Cardiac muscle cell (in vitro differentiated cells and primary cell): ENCODE measurements around the gene CNTNAP2. TPM values are rescaled to one million over a fixed set of nuclear protein-coding genes. Genes with fewer than 3 reads are reported as not detected.

Source experiments
- DNase-seq, 2 donors: peaks; one replicate each; pipeline versions ENCODE4 v3.0.0 to v3.0.0-alpha.2; 2010 to 2017; ENCODE audit warnings: low read depth in 1 of 2, low spot score in 1 of 2
- H3K27ac ChIP-seq: fragments of 200-600 bp; sonication (generic); 2 replicates; pipeline ENCODE4 v1.5.1; 2016
- H3K27me3 ChIP-seq: fragments of 200-600 bp; sonication (generic); 2 replicates; pipeline ENCODE4 v1.6.0; 2016; ENCODE audit warnings: control low read depth
- H3K36me3 ChIP-seq: fragments of 200-600 bp; sonication (generic); 2 replicates; pipeline ENCODE4 v1.5.1; 2016; ENCODE audit warnings: control low read depth
- H3K4me1 ChIP-seq: fragments of 200-600 bp; sonication (generic); 2 replicates; pipeline ENCODE4 v1.8.1; 2017; ENCODE audit warnings: low read depth, mild to moderate bottlenecking, mixed run types
- H3K4me3 ChIP-seq: fragments of 200-600 bp; sonication (generic); 2 replicates; pipeline ENCODE4 v1.5.1; 2016; ENCODE audit warnings: mild to moderate bottlenecking
- H3K9me3 ChIP-seq: fragments of 200-600 bp; sonication (generic); 2 replicates; pipeline ENCODE4 v1.5.1; 2017; ENCODE audit warnings: low read depth, mild to moderate bottlenecking, control low read depth
- CTCF ChIP-seq: IDR thresholded peaks from 2 replicates; pipeline ENCODE4 v1.5.1; 2012; ENCODE audit warnings: low read depth, mild to moderate bottlenecking, low read length
- polyA plus RNA-seq: library from polyadenylated mRNA; unstranded; fragments of >200 nt; fragmentation: Nextera tagmentation; extraction: Ambion mirVana; gene quantifications from 2 replicates; pipeline ENCODE4 v1.2.1, GENCODE V29; 2016
- total RNA-seq: library from RNA; depleted of rRNA; stranded (reverse); fragments of >200 nt; gene quantifications from 2 replicates; pipeline ENCODE4 v1.2.3, GENCODE V29; 2016

CNTNAP2 gene
- total and polyA plus RNA-seq, 2 experiments from 2014 or later: 4.8 to 5.1 TPM

- no peak overlapping the region for H3K27ac ChIP-seq
- H3K4me3 ChIP-seq: no peak overlapping the region
- no peak for DNase-seq
These were observed 1693.7 kb downstream of the CNTNAP2 start for GRCh38 chr7:147810269-147810668.

GRCh38 chr7:147811923-147812322 is 1695.3 kb downstream of the CNTNAP2 start:
- Histone ChIP-seq H3K4me3 (no peak overlapping the region), H3K36me3 (no peaks in the 10 kb centered on the region), H3K4me1 (no peaks in the 10 kb centered on the region), H3K27me3 (no peaks in the 10 kb centered on the region), H3K9me3 (no peaks in the 10 kb centered on the region), H3K27ac (no peak overlapping the region)
- TF ChIP-seq CTCF: no peak
- no peak for DNase-seq

More at GRCh38 chr7:147810269-147810668, 1693.7 kb downstream of the CNTNAP2 start:
- no peaks in the 10 kb centered on the region for H3K36me3 ChIP-seq
- no peaks in the 10 kb centered on the region for H3K27me3 ChIP-seq
- no peaks in the 10 kb centered on the region for H3K9me3 ChIP-seq
- TF ChIP-seq CTCF: no peak
- H3K4me1 ChIP-seq: no peaks in the 10 kb centered on the region

- no peaks in the 10 kb centered on the region for H3K27me3 ChIP-seq
- no peak overlapping the region for H3K27ac ChIP-seq
- H3K4me3 ChIP-seq: no peak overlapping the region
- no peak for TF ChIP-seq CTCF
- H3K36me3 ChIP-seq: no peaks in the 10 kb centered on the region
- no peaks in the 10 kb centered on the region for H3K9me3 ChIP-seq
- no peaks in the 10 kb centered on the region for H3K4me1 ChIP-seq
- no peak for DNase-seq
These were observed 1696.7 kb downstream of the CNTNAP2 start for GRCh38 chr7:147813316-147813715.

- H3K9me3 ChIP-seq: no peaks in the 10 kb centered on the region
- no peaks in the 10 kb centered on the region for H3K27me3 ChIP-seq
These were observed 1701.7 kb downstream of the CNTNAP2 start for GRCh38 chr7:147818317-147818716.

GRCh38 chr7:147824671-147825070 is 1708.1 kb downstream of the CNTNAP2 start:
- H3K4me3 ChIP-seq: no peak overlapping the region
- DNase-seq: no peak
- no peaks in the 10 kb centered on the region for H3K4me1 ChIP-seq
- H3K36me3 ChIP-seq: no peaks in the 10 kb centered on the region
- no peaks in the 10 kb centered on the region for H3K9me3 ChIP-seq
- TF ChIP-seq CTCF: no peak
- no peak overlapping the region for H3K27ac ChIP-seq
- no peaks in the 10 kb centered on the region for H3K27me3 ChIP-seq

More at GRCh38 chr7:147818317-147818716, 1701.7 kb downstream of the CNTNAP2 start:
- no peak overlapping the region for H3K27ac ChIP-seq
- H3K4me1 ChIP-seq: no peaks in the 10 kb centered on the region
- H3K4me3 ChIP-seq: no peak overlapping the region
- no peaks in the 10 kb centered on the region for H3K36me3 ChIP-seq
- no peak for TF ChIP-seq CTCF
- DNase-seq: no peak

GRCh38 chr7:147829016-147829415 is 1712.4 kb downstream of the CNTNAP2 start:
- H3K27ac ChIP-seq: no peak overlapping the region
- no peaks in the 10 kb centered on the region for H3K27me3 ChIP-seq
- TF ChIP-seq CTCF: no peak
- H3K36me3 ChIP-seq: no peaks in the 10 kb centered on the region
- H3K9me3 ChIP-seq: no peaks in the 10 kb centered on the region
- H3K4me3 ChIP-seq: no peak overlapping the region
- no peak for DNase-seq
- no peaks in the 10 kb centered on the region for H3K4me1 ChIP-seq
